B cell (primary cell): ENCODE results near the gene SMARCAD1.

Experiments used
- CTCF ChIP-seq: fragments of 200-600 bp; IDR thresholded peaks from one replicate; pipeline ENCODE4 v1.8.0; 2022; ENCODE audit warnings: antibody characterized with exemption, mild to moderate bottlenecking
- EZH2 ChIP-seq: IDR thresholded peaks from 2 replicates; pipeline ENCODE4 v1.6.1; 2012; ENCODE audit warnings: borderline replicate concordance, low read depth, mild to moderate bottlenecking, moderate library complexity, low read length; ENCODE audit not compliant: insufficient read depth, poor library complexity, severe bottlenecking

DNA sequence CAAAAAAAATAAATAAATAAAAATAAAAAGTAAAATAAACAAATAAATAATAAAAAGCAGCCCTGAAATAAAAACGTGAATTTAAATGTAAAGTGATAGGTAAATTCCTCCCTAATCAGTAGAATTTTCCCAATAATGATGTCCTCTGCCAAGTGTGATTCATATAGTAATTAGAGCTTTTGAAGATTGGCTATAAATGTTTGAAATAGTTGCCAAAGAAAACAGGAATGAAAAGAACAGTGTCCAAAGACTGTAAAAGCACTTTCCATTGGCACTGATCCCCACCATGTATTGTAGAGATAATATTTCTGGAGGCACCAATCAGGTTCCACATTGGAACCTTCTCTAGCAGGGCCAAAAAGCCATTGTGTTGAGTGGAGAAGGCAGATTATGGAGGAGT is 25.9 kb upstream of the SMARCAD1 start:
- no peak for TF ChIP-seq CTCF
- no peak for TF ChIP-seq EZH2
